GM12872 (cell line): ENCODE measurements around the gene CDH11.

Experiments used
- TF ChIP-seq, protein P1 (sequence below): IDR thresholded peaks from 3 replicates; pipeline ENCODE4 v1.5.1; 2011; ENCODE audit warnings: low read depth, mild to moderate bottlenecking, low read length, moderate library complexity; ENCODE audit not compliant: insufficient read depth

The CDH11 gene

DNA sequence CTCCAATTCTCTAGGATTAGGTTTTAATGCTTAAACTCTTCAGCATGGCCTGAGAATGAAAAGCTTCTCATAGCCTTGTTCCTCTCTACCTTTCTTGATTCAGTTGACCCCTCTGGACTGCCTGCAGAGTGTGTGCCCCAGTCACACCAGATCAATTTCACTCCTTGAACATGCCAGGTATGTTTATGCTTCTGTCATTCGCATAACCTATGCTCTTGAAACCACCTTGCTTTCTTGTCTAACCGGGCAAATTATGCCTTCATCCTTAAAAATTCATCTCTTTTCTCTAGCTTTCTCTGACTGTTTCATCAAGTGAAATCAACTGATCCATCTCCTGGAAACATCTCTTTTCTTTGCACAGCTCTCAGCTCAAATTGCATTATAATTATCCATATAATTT lies 42.3 kb downstream of the CDH11 start:
- TF ChIP-seq, protein P1, sequence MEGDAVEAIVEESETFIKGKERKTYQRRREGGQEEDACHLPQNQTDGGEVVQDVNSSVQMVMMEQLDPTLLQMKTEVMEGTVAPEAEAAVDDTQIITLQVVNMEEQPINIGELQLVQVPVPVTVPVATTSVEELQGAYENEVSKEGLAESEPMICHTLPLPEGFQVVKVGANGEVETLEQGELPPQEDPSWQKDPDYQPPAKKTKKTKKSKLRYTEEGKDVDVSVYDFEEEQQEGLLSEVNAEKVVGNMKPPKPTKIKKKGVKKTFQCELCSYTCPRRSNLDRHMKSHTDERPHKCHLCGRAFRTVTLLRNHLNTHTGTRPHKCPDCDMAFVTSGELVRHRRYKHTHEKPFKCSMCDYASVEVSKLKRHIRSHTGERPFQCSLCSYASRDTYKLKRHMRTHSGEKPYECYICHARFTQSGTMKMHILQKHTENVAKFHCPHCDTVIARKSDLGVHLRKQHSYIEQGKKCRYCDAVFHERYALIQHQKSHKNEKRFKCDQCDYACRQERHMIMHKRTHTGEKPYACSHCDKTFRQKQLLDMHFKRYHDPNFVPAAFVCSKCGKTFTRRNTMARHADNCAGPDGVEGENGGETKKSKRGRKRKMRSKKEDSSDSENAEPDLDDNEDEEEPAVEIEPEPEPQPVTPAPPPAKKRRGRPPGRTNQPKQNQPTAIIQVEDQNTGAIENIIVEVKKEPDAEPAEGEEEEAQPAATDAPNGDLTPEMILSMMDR = no peak

DNA sequence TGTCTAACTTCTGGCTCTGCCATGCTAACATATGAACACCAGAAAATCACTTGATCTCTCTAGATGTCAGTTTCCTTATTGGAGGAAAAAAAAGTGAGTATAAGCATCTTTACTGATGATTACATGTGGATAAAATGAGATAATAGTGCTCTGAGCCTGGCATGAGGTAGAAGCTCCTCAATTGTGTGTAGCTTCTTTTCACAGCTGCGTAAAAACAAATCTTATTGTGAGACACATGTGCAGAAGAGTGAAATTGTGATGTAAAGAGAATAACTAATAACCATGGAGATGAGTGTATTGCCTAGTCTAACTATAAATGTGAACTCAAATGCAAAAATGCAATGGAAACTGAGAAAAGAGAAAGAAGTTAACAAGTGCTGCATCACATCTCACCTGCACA lies 44.7 kb downstream of the CDH11 start:
- TF ChIP-seq, protein P1 = no peak

DNA sequence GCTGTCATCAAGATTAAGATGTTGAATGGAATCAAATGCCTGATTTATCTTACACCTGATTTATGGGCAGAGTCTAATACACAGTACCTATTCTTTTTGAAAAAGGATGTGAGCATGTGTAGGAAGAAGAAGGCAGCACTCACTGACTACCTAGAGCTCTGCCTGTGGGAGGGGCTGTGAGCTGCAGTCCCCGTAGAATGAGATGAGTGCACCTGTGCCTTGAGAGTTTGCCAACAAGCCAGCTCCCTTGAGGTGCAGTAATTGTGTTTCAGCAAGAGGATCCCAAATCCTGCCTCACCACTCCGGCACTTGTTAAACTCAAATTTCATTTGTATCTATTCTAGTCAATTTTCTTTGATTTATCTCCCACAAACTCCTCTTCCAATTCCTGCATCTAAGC lies 46.0 kb downstream of the CDH11 start:
- TF ChIP-seq, protein P1 = no peak

DNA sequence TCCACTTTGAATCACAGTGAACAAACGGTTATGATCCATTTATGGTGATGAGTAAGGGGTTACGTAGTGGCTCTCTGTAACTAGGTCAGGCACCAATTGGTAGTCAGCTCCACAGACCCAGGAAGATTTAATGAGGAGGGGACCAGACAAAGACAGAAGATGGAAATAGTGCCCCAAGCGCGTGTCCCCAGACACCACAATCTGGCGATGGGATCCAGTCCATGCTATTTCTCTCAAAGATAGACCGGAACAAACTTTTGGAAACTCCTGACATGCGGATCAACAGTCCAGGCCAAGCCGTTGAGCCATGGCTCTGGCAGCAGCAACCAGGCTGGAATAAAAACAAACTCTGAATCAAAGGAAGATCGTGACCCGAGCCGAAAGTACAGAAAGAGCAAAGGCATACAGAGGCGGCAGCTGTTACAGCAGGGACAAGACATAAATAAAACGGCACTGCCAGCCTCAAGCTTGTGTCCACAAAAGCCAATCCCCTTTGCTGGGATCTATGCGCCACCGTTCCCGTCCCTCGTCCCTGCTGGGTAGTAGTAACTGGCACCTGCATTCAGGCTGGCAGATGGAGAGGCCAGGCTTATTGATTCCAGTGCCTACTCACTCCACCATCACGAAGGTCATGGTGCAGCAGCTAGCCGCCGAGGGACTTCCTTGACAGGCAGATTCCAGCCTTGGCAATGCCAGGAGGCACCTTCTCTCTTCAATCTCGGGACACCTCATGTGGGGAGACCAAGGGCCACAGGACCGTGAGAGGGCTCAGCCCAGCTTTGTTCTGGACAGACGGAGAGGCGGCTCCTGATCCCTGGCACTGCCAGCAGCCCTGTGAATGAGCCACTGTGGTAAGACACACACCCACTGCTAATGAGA lies 50.2 kb downstream of the CDH11 start:
- TF ChIP-seq, protein P1 = no peak

DNA sequence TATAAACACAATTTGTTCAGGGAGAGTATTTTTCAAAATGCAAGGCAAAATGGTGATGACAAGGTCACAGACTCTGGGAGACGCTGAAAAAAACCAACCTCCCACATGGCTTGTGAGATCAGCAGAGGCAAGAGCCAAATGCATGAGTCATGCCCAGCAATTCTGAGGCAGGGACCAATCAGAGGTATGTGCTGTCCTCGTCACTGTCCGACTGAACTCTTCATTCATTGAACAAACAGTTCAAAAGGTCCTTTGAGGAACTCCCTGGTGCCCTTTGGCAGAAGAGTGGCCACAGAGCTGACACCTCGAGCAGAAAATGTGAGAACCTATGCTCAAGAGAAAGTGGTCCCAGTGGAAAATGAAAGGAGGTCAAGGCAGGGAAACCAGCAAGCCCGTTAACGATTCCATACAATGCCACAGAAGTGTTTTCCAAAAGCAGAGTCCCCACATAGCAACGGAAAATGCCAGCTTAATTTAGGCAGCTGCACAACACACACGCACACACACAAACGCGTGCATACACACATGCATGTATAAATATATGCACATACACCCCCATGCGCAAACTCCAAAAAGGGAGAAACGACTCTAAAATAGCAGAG lies 50.9 kb downstream of the CDH11 start:
- TF ChIP-seq, protein P1 = no peak

DNA sequence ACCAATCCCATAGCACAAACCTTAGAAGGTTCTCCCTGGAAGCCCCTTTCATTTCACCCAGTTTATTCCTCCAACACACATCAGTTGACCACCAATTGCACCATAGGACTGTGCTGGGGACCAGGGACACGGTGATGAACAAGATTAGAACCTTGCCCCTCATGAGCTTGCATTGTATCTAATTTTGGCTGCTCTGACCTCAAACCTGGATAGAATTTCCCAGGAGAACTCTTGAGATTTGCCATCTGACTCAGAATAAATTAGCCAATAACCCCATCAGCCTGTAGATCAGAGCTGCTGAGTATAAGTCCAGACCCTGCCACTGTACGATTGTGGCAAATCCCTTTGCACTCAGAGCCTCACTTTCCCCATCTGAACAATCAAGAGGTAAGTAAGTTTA lies 52.1 kb downstream of the CDH11 start:
- TF ChIP-seq, protein P1 = no peak

DNA sequence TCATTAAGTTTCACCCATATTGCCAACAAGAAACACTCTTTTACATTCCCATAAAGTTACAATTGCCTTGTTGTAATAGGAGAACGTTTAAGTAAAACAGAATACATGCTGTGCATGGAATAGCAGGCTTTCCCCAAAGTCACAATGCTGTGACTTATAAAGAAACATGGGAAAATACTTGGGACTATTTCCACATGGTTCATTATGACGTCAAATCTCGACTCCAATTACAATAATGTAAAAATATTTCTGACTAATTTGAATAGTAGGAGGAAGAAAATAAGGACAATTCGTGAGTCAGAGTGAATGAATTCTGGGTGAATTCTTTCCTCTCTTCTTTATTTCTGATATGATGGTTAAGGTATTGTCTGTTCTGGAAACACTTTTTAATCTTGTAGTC lies 52.8 kb downstream of the CDH11 start:
- TF ChIP-seq, protein P1 = no peak
